PC-9 (cell line): Measurements from ENCODE around the gene LRRC4C.

Experiments used
- CTCF ChIP-seq: fragments of 200-600 bp; sonication (generic); conservative IDR thresholded peaks from 2 replicates; pipeline ENCODE4 v1.6.1; 2017; ENCODE audit warnings: mixed run types, antibody characterized with exemption, mild to moderate bottlenecking, moderate library complexity
- EZH2 ChIP-seq: fragments of 200-600 bp; sonication (generic); IDR thresholded peaks from 2 replicates; pipeline ENCODE4 v1.8.0; 2017; ENCODE audit warnings: antibody characterized with exemption, low read depth

- no peak for TF ChIP-seq CTCF
- TF ChIP-seq EZH2, result no peak
These were observed 1340.7 kb downstream of the LRRC4C start for GRCh38 chr11:40118780-40119179.
